Stimulated activated naive B cell treated with anti-CD40 and anti-IgM and Interleukin-4, amounts not matched to agents 10 μg/mL and 1 μg/mL and 100 μg/mL, for 72 hours (primary cell): ENCODE results near the gene TMEM141.
A peak's percentile ranks its signal among the peaks of the same experiment; 100 is the strongest.

Source experiments
- ATAC-seq, 2 donors: fragments of 150-1000 bp; cut with Tn5 transposase; replicated peaks; 2 replicates each; pipeline ENCODE4 v1.10.0; 2021; ENCODE audit warnings: moderate library complexity in 1 of 2
- DNase-seq: peaks from one replicate; pipeline ENCODE4 v3.0.0; 2021
- H3K27ac Mint-ChIP-seq: one replicate; pipeline ENCODE4 v1.8.0; 2022; ENCODE audit warnings: mild to moderate bottlenecking, mixed read lengths
- H3K27me3 Mint-ChIP-seq, 2 donors: one replicate each; pipeline ENCODE4 v1.8.0; 2022; ENCODE audit warnings: mixed read lengths in 2 of 2
- H3K36me3 Mint-ChIP-seq, 2 donors: one replicate each; pipeline ENCODE4 v1.8.0; 2022; ENCODE audit warnings: mixed read lengths in 2 of 2, mild to moderate bottlenecking in 1 of 2
- H3K4me1 Mint-ChIP-seq, 2 donors: one replicate each; pipeline ENCODE4 v1.8.0; 2022; ENCODE audit warnings: mixed read lengths in 2 of 2, mild to moderate bottlenecking in 1 of 2
- H3K4me3 Mint-ChIP-seq, 2 donors: one replicate each; pipeline ENCODE4 v1.8.0; 2022; ENCODE audit warnings: mild to moderate bottlenecking in 2 of 2, mixed read lengths in 2 of 2, moderate library complexity in 1 of 2
- H3K9me3 Mint-ChIP-seq, 2 donors: one replicate each; pipeline ENCODE4 v1.8.0; 2022; ENCODE audit warnings: mixed read lengths in 2 of 2, mild to moderate bottlenecking in 1 of 2

The TMEM141 gene

GRCh38 chr9:136814725-136815421 lies 23.7 kb downstream of the TMEM141 start:
- H3K27me3 Mint-ChIP-seq: no peaks in the 10 kb centered on the region
- H3K4me1 Mint-ChIP-seq: peaks cover 18 to 32% of the 10 kb centered on the region in 2 donors
- no peak overlapping the region for H3K27ac Mint-ChIP-seq
- DNase-seq: no peak
- peaks cover 52 to 55% of the 10 kb centered on the region in 2 donors for H3K36me3 Mint-ChIP-seq
- H3K4me3 Mint-ChIP-seq: peak overlapping the region in 1 of 2 donors; percentile 10
- no peak for ATAC-seq
- no peaks in the 10 kb centered on the region for H3K9me3 Mint-ChIP-seq

GRCh38 chr9:136815422-136815782 lies 24.3 kb downstream of the TMEM141 start:
- ATAC-seq (no peak), DNase-seq (no peak)
- Mint-ChIP-seq H3K36me3 (peaks cover 51 to 52% of the 10 kb centered on the region in 2 donors), H3K27ac (no peak overlapping the region), H3K4me3 (no peak overlapping the region), H3K27me3 (no peaks in the 10 kb centered on the region), H3K4me1 (peaks cover 16 to 29% of the 10 kb centered on the region in 2 donors), H3K9me3 (no peaks in the 10 kb centered on the region)

GRCh38 chr9:136820971-136821825 lies 30.1 kb downstream of the TMEM141 start:
- peaks cover 7 to 10% of the 10 kb centered on the region in 2 donors for H3K4me1 Mint-ChIP-seq
- ATAC-seq (peak; percentile 29 to 33), DNase-seq (no peak)
- H3K9me3 Mint-ChIP-seq: no peaks in the 10 kb centered on the region
- no peak overlapping the region for H3K27ac Mint-ChIP-seq
- H3K4me3 Mint-ChIP-seq: peak overlapping the region; percentile 73 to 80
- no peaks in the 10 kb centered on the region for H3K27me3 Mint-ChIP-seq
- H3K36me3 Mint-ChIP-seq: peaks cover 35 to 39% of the 10 kb centered on the region in 2 donors

DNA sequence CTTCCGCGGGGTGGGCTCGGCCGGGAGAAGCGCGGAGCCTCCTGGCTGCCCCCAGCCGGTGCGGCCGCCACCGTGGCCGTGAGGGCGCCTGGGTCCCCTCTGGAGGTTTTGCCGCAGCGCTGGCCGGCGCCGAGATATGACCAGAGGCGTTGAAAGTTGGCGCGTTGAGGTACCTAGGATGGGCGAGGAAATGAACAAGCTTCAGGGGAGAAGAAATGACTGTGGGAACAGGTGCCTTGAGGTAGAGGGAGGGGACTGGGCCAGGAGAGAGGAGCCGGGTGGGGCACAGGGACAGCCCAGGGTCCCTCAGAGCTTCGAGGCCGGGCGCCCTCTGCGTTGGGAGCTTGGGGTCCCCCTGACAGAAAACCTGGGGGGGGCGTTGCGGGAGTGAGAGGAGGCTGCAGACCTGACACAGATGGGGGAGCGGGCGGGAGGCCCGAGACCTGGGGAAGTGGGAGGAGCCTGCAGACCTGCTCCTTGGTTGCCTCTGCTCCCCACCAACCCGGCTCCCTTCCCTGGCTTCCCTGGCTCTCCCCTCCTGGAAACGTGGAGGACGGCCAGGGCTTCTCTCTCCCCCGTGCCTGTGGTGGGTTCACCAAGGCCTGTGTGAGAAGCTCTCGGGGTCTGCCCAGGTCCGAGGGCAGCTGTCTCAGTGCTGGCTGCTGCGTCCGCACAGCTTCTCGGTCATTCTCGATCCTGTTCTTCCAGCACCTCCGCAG lies 30.8 kb downstream of the TMEM141 start:
- peaks cover 7 to 10% of the 10 kb centered on the region in 2 donors for H3K4me1 Mint-ChIP-seq
- H3K27me3 Mint-ChIP-seq: no peaks in the 10 kb centered on the region
- no peak overlapping the region for H3K4me3 Mint-ChIP-seq
- ATAC-seq: no peak
- no peak overlapping the region for H3K27ac Mint-ChIP-seq
- DNase-seq: no peak
- H3K9me3 Mint-ChIP-seq: no peaks in the 10 kb centered on the region
- peaks cover 33 to 38% of the 10 kb centered on the region in 2 donors for H3K36me3 Mint-ChIP-seq

GRCh38 chr9:136823136-136824046 lies 32.2 kb downstream of the TMEM141 start:
- Mint-ChIP-seq H3K27me3 (no peaks in the 10 kb centered on the region), H3K4me3 (no peak overlapping the region), H3K9me3 (no peaks in the 10 kb centered on the region), H3K4me1 (peaks cover 7 to 10% of the 10 kb centered on the region in 2 donors), H3K36me3 (peaks cover 32 to 40% of the 10 kb centered on the region in 2 donors), H3K27ac (no peak overlapping the region)
- ATAC-seq (no peak), DNase-seq (no peak)

GRCh38 chr9:136824496-136825225 lies 33.5 kb downstream of the TMEM141 start:
- peaks cover 31 to 38% of the 10 kb centered on the region in 2 donors for H3K36me3 Mint-ChIP-seq
- H3K27me3 Mint-ChIP-seq: no peaks in the 10 kb centered on the region

GRCh38 chr9:136825295-136826187 lies 34.4 kb downstream of the TMEM141 start:
- Mint-ChIP-seq H3K4me3 (no peak overlapping the region), H3K27me3 (no peaks in the 10 kb centered on the region), H3K36me3 (peaks cover 36 to 40% of the 10 kb centered on the region in 2 donors), H3K4me1 (peaks cover 7 to 8% of the 10 kb centered on the region in 2 donors), H3K27ac (no peak overlapping the region), H3K9me3 (no peaks in the 10 kb centered on the region)
- DNase-seq (no peak), ATAC-seq (no peak)

More at GRCh38 chr9:136824496-136825225, 33.5 kb downstream of the TMEM141 start:
- H3K4me3 Mint-ChIP-seq: no peak overlapping the region
- H3K9me3 Mint-ChIP-seq: no peaks in the 10 kb centered on the region
- no peak for DNase-seq
- H3K27ac Mint-ChIP-seq: no peak overlapping the region
- H3K4me1 Mint-ChIP-seq: peaks cover 7 to 10% of the 10 kb centered on the region in 2 donors
- ATAC-seq: no peak

GRCh38 chr9:136826188-136826541 lies 35.0 kb downstream of the TMEM141 start:
- no peak for DNase-seq
- no peak overlapping the region for H3K4me3 Mint-ChIP-seq
- H3K36me3 Mint-ChIP-seq: peaks cover 36 to 44% of the 10 kb centered on the region in 2 donors
- no peak overlapping the region for H3K27ac Mint-ChIP-seq
- no peaks in the 10 kb centered on the region for H3K27me3 Mint-ChIP-seq
- no peak for ATAC-seq
- no peaks in the 10 kb centered on the region for H3K9me3 Mint-ChIP-seq
- H3K4me1 Mint-ChIP-seq: peaks cover 1 to 3% of the 10 kb centered on the region in 2 donors

DNA sequence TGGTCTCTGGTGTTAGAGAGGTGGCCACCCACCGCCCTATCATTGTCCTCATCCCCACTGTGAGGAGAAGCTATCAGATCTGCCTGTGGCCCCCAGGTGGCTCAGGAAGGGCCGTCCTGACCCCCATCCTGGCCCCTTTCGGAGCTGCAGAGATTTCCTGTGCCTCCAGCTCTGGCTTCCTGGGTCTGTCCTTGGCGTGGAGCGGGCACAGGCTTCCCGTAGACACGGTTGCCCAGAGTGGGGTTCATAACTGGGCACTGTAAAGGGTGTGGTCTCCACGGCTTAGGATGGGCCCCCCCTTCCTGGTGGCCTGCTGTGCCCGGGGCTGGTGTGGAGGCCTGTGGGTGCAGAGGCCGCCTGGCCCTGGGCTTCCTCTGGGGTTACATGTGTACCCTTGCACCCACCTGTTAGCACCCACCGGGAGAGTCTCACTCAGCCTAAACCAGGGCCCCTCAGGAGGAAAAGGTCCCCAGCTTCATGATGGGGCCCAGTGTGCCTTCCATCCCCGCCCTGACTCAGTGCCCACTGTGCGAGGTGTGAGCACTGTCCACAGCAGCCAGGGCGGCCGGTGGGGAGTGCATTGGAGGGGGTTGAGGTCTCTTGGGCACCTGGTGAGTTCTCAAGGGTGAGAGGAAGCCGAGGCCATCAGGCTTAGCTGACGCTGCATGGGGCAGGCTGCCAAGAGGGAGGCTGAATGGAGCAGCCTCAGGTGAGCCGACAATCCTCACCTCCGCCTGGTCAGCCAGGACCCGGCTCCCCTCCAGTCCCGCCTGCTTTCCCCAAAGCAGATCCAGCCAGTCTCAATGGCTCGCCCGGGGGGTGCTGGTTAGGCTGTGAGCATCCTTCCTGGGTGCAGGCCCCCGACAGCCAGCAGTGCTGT lies 35.8 kb downstream of the TMEM141 start:
- peaks cover 0 to 2% of the 10 kb centered on the region in 2 donors for H3K4me1 Mint-ChIP-seq

DNA sequence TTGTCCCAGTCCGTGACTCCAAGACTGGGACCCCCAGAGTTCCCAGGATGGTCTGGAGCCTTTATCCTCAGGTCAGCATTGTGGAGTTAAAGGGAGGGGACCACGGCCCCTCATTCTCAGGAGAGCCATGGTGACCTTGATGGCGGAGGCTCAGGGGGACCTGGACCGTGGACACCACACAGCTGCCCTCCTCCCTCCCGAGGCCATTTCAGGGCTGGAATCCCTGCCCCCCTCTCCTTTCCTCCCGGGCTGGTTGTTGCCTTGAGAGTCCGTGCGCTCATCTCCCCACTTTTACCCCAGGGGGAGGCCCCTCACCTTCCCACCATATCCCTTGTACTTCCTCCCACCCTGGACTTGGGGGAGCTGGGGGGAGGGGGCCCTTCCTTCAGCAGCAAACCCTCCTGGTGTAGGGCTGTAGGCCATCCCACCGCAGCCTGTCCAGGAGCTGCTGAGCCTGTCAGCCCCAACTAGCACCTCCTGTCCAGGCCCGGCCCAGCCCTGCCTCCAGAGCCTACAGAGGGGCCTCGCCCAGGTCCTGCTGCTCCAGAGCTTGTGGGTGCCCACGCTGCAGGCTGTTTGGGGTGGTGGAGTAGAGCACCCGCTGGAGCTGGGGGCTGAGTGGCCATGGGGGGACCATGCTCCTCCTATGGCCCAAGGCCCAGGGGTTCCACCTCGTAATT lies 36.8 kb downstream of the TMEM141 start:
- Mint-ChIP-seq H3K27me3 (no peaks in the 10 kb centered on the region), H3K4me3 (no peak overlapping the region), H3K4me1 (peaks cover 0 to 2% of the 10 kb centered on the region in 2 donors), H3K9me3 (no peaks in the 10 kb centered on the region), H3K36me3 (peaks cover 49 to 51% of the 10 kb centered on the region in 2 donors), H3K27ac (peak overlapping the region; percentile 73)
- no peak for ATAC-seq
- DNase-seq: no peak

More for the DNA sequence above, 35.8 kb downstream of the TMEM141 start:
- H3K9me3 Mint-ChIP-seq: no peaks in the 10 kb centered on the region
- no peaks in the 10 kb centered on the region for H3K27me3 Mint-ChIP-seq
- no peak overlapping the region for H3K27ac Mint-ChIP-seq
- ATAC-seq: no peak
- H3K36me3 Mint-ChIP-seq: peaks cover 43 to 51% of the 10 kb centered on the region in 2 donors
- no peak overlapping the region for H3K4me3 Mint-ChIP-seq
- no peak for DNase-seq

GRCh38 chr9:136828474-136829140 lies 37.5 kb downstream of the TMEM141 start:
- no peaks in the 10 kb centered on the region for H3K4me1 Mint-ChIP-seq
- no peak overlapping the region for H3K4me3 Mint-ChIP-seq
- no peak for ATAC-seq
- no peaks in the 10 kb centered on the region for H3K9me3 Mint-ChIP-seq
- H3K27ac Mint-ChIP-seq: peak overlapping the region; percentile 47
- no peak for DNase-seq
- H3K27me3 Mint-ChIP-seq: no peaks in the 10 kb centered on the region
- H3K36me3 Mint-ChIP-seq: peaks cover 45 to 47% of the 10 kb centered on the region in 2 donors
